ENCODE results near the gene RFTN1.

Gene RFTN1

DNA sequence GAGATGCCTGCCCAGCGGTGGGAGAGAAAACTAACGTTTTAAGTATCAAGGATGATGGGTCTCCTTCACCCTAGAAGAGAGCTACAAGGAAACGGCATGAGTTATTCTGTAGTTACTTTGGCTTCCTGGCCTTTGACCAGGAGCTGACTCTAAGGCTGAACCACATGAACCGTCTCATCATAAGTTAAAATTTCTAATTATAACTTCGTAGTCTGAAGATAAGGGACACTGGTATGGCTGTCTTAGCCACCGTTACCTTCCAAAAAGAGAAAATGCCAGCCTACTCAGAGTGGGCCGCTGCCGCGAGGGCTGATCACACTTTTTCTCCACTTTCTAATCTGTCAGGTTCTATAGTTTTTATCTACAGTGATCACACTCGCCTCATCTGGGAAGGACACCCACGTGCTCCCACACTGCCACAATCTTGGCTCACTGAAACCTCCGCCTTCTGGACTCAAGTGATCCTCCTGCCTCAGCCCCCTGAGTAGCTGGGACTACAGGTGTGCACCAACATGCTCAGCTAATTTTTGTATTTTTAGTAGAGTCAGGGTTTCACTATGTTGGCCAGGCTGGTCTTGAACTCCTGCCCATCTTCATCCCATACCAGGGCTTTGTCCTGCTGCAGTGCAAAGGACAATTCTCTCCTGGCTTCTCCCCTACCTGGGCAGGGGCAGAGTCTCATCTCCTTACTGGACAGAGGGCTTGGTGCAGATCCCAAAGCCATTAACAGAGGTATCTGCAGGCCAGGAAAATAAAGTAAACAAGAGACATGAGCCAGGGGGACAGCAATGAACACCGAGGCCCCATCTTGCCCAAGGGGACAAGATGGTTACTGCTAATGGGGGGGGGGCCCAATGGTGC, 73.4 kb downstream of the RFTN1 start:
- DNase-seq (ENCODE audit: insufficient read length, low spot score) (no peak), FAIRE-seq (no peak)

DNA sequence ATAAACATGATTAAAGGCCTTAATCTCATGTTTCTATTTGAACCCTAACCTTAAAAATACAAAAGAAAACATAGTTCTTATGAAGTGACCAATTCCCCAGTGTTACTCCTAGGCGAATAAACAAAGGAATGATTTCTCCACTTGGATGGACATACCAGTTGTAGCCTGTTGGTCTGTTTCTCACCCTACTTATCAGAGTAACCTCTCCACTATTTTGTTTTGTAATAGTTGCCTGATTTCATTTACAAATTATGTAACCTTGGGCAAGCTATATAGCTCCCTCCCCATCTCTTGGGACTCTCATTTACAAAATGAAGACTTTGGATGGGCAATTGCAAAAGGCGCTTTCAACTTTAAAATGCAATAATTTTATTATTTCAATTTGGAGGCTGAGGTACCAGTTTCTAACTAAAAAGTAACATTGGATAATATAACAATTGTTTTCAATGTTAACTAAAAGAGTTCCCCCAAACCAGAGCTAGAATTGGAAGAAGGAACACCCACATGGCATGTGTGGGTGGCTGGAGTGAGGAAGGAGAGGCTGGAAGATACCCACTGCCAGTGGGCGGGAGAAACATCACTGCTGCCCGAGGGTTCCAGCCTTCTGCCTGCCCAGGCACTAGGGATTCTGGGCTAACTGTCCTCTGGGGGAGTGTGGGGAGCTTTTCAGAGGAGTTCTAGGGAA, 74.2 kb downstream of the RFTN1 start:
- no peak for FAIRE-seq
- no peak for DNase-seq (ENCODE audit: insufficient read length, low spot score)

DNA sequence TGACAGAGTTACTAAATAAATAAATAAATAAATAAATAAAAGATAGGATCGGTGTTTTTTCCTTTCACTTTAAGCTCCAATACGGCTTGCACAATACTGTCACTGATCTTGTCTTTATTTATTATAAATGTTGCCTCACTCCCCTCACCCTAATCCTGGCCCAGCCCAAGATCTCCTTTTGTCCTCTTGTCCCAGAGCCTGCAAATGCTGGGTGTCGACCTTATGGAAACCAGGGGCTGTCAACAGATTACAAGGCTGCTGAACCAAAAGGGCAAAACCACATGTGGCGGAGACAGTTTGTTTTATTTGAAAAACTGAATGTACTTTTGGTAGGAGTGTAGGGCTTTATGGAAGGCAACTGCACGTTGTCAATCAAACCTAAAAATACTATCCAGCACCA, 75.9 kb downstream of the RFTN1 start:
- no peak for FAIRE-seq
- no peak for DNase-seq (ENCODE audit: insufficient read length, low spot score)

DNA sequence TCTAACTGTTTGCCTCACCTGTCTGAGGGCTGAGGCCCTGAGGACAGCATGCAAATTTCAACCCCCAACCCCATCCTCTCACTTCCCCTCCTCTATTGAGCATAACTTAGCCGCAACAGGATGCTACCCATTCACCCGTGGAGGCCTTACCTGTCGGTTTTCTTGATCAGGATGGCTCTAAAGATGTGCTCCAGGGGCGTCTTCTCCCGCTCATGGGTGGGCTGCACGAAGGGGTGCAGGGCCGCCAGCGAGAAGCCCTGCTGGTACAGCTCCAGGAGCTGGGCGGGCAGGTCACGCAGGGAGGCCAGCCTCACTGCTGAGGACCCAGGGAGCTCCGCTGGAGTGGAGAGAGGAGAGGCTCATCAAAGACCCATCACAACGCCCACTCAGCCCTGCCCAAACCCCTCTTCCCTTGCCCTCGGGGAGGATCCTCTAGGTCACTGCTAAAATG, 79.8 kb downstream of the RFTN1 start:
- FAIRE-seq (peak; percentile 100), DNase-seq (ENCODE audit: insufficient read length, low spot score) (peak; percentile 26)

DNA sequence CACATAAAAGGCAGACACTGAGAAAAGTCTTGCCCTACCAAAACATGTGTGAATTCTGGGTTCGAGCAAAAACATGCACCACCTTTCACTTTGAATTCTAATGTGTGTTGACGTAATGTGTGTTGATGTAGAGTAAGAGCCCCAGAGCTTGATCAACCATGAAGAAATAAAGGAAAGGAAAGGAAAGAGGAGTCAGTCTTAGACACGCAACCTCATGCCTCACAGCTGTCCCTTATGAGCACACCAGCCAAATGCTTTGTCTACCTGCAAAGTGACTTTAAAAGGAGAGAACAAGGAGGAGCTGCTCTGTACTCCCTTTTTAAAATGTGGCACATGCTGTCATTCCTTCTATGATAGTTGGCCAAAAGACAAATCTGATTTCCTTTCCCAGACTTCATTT, 80.8 kb downstream of the RFTN1 start:
- DNase-seq (ENCODE audit: insufficient read length, low spot score): no peak
- FAIRE-seq: peak; percentile 90

DNA sequence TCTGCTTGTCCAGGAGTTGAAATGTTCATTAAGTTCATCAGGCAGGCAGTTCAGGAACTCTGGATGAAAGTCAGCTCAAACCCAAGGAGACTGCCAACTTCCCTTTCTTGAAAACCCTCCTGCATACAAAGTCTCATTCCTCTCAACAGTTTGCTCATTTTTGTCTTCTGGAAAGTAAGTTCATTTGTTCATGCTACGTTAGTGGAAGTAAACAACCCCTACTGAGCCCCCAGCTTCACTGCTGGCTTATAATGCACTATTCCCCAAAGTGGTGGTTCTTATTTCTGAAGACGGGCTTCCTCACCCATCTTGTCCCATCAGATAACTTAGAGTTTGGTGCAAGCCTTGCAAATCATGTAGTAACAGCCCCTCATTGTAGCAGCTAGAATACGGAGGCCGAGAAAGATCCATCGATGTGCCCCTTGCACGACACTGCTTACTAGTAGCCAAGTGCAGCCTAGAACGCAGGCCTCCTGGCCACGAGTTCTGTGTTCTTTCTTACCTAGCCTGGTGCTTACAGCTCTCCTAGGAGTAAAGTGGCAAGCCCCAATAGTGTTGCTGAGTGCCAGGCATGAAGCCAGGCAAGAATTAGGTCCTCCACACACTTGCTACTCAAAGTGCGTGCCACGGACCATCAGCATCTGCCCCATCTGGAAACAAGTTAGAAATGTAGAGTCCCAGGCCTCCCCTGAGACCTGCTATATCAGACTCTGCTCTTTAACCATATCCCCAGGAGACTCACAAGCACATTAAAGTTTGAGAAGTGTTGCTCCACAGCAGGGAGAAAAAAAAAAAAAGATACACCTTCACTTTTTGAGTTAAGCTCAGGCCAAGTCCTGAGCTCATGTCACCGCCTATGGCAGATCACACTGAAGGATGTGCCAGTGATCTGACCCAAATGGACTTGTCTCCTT, 82.5 kb downstream of the RFTN1 start:
- DNase-seq (ENCODE audit: insufficient read length, low spot score) (no peak), FAIRE-seq (peak; percentile 94)

DNA sequence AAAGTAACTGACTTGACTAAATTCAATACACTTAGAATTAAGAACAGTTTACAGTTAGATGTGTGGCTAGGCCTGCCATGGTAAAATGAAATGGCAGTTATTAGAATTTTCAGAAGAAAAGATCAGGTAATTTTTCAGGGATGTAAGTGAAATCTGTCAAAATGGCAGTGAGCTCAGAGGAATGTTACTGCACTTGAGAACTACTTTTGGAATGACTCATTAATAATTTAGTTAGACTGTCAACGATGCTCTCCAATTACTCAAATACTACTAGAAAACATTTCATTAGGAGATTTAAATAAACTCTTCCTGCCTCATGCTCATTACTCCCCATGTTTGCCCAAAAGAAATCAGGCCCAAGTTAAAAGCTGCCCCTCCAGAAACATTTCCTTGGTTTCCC, 84.4 kb downstream of the RFTN1 start:
- DNase-seq (ENCODE audit: insufficient read length, low spot score): no peak
- no peak for FAIRE-seq

DNA sequence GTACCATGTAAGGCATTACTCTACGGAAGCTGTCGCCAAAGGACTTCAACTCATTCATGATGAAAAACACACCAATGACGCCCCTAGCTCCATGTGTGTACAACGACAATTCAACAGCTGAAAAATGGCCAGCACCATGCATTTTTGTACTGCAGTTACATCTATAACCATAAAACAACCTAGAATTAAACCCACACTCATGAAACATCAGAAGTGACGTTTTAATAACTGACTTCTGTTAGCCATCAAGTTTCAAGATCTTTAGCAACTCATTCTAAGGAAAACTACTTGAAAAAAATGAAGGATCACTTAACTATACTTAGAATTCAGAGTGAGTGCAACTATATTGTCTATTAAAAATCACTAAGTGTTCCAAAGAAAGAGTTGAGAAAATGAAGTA, 84.9 kb downstream of the RFTN1 start:
- no peak for FAIRE-seq
- DNase-seq (ENCODE audit: insufficient read length, low spot score): no peak

DNA sequence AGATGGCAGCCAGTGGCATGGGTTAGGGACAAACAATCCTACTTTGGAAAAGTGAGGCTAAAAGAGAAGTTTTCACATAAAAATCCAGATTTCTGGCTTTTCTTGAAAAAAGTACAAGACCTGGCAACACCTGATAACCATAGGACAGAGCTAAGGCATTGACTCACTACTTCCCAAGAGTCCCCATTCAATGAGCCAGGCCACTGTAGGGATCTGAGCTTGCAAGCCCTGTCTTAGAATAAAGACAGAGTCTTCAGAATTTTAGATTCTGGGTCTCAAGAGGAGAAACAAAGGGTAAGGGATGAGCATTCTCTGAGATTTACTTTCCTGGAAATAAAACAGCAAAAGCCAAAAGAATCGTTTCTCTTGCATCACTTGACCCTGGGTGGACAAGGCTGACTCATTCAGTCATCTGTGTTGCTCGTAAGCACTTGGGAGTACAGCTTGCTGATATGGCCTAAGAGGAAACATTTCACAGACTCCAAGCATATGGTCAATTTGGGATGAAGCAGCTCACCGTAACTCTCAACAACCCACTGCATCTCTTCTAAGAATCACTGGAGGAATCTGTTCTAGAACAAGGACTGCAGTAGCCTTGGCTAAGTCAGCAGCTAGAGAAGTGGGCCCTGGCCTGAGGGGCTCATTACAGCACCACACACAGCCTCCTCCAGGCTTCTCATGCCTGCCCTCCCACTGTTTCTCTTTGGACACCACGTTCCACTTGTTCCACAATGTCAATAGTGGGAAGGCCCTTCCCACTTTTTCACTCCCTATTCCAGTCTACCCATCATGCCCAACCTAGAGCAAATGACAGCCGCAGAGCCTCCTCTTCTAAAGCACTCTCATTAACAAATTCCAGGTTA, 86.2 kb downstream of the RFTN1 start:
- no peak for DNase-seq (ENCODE audit: insufficient read length, low spot score)
- FAIRE-seq: no peak

DNA sequence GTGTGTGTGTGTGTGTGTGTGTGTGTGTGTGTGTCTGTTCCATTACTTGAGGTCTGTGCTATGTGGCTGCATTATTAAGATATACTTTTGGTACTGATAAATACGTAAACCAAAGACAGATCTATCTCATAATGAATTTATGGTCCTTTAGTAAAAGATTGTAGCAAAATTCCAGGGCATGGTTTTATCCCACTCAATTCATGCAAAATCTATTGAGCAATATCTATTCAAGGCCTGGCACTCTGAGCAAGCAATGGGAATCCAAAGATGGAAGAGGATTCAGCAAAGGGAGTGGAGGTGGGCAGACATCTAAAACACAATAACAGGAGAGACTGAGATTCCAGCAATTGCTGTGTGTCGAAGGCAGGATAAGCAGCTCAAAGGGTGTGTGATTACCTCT, 86.8 kb downstream of the RFTN1 start:
- FAIRE-seq (no peak), DNase-seq (ENCODE audit: insufficient read length, low spot score) (no peak)

DNA sequence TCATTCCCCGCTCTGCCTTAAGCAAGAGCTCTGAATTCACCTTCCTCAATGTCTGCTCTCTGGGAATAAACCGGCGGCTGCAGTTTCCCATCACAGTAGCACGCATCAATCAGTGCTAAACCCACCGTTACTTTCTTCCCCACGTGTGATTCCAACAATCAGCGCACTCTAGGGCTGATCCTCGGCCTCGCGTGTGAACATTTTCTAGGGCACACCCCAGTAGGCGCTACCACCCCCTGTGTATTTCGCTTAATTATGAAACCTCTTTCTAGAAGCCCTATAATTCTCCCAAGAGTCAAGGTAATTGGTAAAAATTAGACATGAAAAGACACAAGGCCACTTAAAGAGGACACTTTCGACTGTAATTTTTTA, 87.5 kb downstream of the RFTN1 start:
- no peak for DNase-seq (ENCODE audit: insufficient read length, low spot score)
- FAIRE-seq: no peak

DNA sequence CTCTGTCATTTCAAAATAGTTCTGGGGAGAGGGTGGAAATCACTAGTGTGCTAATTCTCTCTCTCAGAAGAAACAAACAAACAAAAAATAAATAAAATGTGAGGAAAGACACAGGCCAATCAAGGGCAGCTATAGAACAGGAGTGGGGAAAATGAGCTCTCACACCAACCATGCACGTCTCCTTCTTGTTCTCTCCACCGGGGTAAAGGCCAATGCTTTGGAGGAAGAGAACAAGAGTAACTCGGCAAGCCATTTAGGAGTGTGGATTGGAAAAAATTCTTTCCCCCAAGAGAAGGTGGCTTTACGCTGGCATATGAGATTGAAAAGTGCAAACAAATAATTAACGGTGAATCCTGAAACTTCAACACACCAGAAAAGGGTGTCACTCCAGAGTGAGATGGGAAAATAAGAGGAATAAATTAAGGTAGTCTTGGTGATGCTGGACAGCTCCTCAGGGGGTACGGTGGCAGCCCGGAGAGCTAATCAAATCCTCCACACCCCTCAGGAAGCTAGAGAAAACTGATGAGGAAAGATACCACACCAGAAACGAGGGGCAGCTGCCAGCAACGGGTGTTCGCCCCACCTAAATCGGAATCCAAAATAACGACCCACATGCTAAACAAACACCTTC, 88.0 kb downstream of the RFTN1 start:
- DNase-seq (ENCODE audit: insufficient read length, low spot score): no peak
- FAIRE-seq: no peak

DNA sequence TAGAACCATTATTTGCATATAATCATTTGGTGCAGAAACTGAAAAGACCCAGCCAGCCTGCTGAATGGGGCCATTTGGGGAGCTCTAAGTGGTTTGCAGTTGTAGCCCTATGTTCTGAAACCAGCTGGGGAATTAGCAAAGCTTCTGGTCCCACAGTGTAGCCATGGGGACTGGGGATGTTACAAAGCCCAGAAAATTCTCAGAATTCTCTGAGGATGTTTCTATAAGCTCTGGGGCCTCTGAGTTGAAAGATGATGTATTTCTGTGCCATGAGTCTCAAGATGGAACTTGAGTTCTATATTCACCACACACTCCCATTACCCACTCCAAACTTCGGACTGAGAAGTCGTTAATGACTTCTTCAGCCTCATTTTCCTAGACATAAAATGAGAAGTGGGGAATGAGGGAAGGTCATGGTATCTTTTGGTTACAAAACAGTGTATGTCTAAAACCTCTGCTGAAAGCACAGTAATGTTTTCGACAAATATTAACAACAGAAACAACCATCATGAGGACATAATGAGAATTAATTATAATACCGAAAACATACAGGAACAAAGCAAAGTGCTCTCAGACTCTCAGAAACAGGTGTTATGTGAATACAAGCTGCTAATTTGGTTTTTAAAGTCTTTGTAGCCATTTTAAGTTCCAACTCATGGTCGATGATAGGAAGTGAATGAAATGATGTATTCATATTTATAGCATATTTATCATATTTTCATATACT, 89.4 kb downstream of the RFTN1 start:
- FAIRE-seq (peak; percentile 90), DNase-seq (ENCODE audit: insufficient read length, low spot score) (no peak)

DNA sequence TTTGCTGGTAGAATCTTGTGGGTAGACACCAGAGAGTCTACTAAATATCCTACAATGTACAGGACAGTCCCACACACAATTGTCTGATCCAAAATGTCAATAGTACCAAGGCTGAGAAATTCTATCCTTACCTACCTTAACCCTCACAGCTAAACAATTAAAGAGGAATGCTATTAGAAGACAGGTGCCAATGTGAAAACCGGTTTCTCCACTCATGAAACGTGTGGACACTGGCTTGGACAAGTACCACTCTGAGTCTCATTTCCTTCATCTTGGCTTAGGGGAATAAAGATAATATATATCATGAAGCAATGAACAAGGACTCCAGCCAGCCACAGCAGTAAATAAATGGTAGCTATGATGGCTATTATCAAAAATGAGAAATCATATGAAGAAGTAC, 90.2 kb downstream of the RFTN1 start:
- DNase-seq (ENCODE audit: insufficient read length, low spot score): no peak
- FAIRE-seq: no peak

DNA sequence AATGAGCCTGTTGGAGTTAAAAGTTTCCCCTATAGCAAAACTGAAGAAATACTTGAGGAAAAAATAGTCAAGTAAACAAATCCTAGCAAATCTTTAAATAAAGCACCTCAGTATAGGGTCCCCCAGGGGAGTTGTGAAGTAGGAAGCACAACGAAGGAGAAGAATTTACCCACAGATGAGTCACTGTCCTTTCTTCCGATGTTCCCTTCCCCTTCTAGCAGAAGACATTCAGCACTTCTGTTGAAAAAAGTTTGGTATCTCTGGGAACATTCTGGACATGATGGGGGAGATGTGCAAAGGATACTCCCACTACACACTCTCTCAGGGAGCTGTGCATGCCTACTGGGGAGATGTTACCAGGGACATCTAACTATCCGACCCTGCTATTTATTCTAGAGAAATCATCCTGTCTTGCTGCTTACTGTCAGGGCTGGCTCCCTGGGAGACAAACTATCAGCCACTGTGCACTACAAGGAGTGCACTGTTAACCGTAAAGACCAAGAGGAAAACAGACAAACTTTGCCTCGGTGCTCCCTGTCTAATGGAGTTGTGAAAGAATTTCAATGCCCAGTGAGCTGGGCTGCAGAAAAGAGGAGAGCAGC, 93.8 kb downstream of the RFTN1 start:
- DNase-seq (ENCODE audit: insufficient read length, low spot score) (no peak), FAIRE-seq (no peak)

DNA sequence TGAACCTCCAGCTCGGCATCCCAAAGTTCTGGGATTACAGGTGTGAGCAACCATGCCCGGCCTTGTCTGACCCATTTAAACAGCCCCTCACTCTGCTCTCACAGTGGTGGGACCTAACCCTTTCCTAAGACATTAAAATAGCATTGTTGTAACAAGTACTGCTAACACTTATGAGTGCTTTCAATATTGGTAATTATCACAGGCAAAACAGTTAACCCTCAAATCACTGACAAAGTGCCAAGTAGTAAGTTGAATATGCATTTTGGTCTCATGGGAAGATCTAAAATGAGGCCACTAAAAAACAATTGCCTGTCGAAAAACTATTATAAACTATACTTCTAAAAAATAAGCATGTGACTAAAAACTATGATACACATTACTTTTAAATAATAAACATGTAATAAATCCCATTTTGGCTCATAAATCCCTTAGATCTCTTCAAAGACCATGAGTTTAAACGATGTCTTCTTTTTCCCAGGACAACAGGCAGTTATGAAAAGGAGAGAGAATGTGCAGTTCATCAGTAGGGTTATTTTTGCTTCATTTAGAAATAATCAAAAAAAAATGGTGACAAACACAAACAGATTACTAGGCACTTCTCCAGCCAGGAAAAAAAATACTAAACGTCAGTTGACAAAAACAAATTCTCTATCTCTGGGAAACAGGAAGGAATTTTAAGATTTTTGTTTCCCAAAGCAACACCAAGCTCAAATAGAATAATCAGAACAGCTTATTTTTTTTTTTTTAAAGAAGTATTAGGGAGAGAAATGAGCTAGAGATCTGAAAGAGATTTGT, 95.4 kb downstream of the RFTN1 start:
- FAIRE-seq: peak; percentile 80

DNA sequence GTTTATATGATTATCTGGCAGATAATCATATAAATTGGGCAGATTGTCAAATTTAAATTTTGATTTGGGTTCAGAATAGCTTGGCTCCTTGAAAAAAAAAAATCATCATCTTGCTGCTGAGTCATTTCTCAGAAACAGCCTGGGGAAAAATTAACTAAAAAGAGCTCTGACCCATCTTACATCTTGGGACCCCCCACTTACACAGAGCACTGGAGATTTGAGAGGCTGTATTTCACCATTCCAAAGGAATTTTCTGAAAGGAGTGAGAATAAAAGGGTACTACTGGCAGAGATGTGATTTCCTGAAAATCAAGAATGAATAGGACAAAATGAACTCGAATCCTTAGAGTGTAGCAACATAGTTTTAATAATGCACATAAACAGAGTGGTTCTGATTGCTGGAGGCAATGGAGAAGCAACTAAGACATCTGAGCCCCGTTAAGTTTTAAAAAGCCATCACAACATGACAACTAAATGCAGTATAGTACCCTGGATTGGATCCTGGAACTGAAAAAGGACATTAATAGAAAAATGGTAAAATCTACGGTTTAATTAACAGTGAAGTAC, 97.5 kb downstream of the RFTN1 start:
- DNase-seq (ENCODE audit: insufficient read length, low spot score) (no peak), FAIRE-seq (peak; percentile 60)

More for the DNA sequence above, 95.4 kb downstream of the RFTN1 start:
- no peak for DNase-seq (ENCODE audit: insufficient read length, low spot score)

DNA sequence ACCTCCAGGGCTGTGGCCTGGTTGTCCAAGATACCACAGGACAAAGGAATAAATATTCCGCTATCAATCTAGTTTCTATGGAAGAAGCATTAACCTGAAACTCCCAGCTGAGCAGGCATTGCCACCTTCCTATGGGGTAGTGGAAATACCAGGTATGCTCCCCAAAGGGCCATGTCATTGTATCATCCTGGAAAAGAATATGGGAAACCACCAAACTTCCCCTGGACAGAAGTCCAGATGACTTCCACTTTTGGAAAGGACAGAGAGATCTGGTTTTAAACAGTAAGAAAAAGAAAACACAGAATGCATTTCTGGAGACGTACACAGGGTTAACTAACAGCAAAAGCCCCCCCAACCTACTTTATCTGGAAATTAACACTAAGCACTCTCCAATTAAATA, 100.2 kb downstream of the RFTN1 start:
- DNase-seq (ENCODE audit: insufficient read length, low spot score) (no peak), FAIRE-seq (no peak)
